Measurements from ENCODE around the gene ADAM12.

GRCh38 chr10:126133906-126134656 is 254.2 kb downstream of the ADAM12 start:
- TF ChIP-seq CTCF (IDR thresholded peaks at IDR 0.05) (no peak), POLR2A (IDR thresholded peaks at IDR 0.05) (no peak)

Data from uterus (tissue), 2 donors.